ENCODE results near the gene TXNDC15. TPM values are rescaled to one million over a fixed set of nuclear protein-coding genes. Genes with fewer than 3 reads are reported as not detected.

The TXNDC15 gene, protein sequence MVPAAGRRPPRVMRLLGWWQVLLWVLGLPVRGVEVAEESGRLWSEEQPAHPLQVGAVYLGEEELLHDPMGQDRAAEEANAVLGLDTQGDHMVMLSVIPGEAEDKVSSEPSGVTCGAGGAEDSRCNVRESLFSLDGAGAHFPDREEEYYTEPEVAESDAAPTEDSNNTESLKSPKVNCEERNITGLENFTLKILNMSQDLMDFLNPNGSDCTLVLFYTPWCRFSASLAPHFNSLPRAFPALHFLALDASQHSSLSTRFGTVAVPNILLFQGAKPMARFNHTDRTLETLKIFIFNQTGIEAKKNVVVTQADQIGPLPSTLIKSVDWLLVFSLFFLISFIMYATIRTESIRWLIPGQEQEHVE
- 47.5 to 57.1 TPM (median 51.1 TPM) in 5 replicates for total RNA-seq (2022; extraction: Qiagen RNA extraction; ENCODE audit: low read depth)

GRCh38 chr5:134873987-134874830 lies at the start of gene TXNDC15:
Gene TXNDC15, plus strand, starts transcription at chr5:134874371. Its CDS starts 57 bp downstream, at chr5:134874428.

DNA sequence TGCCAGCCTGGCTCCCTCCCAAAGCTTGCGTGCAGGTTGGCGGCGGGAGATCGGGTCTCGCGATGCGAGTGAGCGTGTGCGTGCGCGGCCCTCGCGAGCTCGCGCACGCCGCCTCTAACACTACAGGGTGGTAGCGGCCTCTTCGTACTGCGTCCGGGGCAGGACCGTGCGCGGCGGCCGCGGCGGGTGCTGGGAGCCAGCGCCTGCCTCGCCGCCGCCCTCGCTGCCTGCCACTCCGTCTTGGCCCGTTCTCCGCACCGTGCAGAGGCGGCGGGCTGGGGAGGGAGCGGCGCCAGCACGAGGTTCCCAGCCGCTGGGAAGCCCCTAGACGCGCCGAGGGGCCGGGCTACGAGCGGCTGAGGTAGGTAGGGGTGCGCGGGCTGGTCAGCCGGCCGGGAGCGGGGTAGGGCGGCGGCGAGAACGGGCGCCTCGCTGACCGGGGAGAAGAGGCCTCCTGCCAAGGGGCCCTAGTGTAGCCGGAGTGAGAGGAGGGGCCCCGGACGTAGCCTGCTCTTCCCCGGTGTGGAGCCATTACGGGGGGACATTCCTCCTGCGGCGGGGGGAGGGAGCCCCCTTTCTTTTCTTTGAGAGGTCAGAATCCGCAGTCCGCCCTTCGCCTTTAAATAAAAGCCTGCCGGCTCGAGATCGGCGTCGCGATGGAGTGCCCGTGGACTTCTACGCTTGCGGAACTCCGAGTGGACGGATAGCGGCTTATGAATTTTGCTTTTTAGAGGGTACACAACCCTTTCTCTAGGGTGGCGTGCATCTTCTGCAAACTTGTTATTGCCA lies 28.1 kb upstream of the TXNDC15 start, which contains the start of gene C5orf24:
Gene C5orf24, plus strand, starts transcription at position 117 of the 789 bp plus-strand sequence. CDS start 8,933 bp downstream, outside the sequence.

DNA sequence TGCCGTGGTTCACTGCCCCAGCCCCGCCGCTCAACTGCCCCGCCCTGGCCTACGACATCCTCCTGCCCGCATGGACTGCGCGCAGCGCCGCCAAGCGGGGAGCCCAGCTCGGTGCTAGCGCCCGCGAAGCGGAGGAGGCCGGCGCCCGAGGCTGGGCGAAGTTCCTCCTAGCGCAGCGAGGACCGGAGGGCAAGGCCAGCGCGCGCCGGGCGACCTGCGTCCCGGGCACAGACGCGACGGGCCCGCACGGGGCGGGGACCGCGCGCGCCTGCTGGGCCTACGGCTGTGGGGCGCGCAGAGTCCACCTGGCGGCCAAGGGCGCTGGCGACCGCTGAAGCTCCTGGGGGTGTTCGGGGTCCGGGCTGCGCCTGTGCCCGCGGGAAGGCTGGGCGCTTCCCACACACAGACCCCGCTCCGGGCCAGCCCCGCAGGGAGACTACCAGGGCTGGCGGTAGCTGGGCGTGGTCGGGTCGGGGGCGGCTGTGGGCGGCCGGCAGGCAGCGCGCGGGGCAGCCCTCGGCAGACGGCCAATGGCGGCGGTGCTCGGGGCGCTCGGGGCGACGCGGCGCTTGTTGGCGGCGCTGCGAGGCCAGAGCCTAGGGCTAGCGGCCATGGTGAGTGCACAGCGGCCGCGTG lies 30.6 kb downstream of the TXNDC15 start, which contains the start of gene PCBD2:
Gene PCBD2, plus strand, starts transcription at position 522 of the 636 bp plus-strand sequence. Its CDS starts 9 bp downstream, at position 531.

Other genes starting within 250 kb of the TXNDC15 start
- 48.0 to 66.3 TPM (median 57.6 TPM) in 5 replicates for gene SAR1B, start 241.5 kb upstream of the TXNDC15 start, total RNA-seq (2022; extraction: Qiagen RNA extraction; ENCODE audit: low read depth)
- gene SEC24A, start 225.6 kb upstream of the TXNDC15 start, total RNA-seq (2022; extraction: Qiagen RNA extraction; ENCODE audit: low read depth), result 13.2 to 18.3 TPM (median 16.9 TPM) in 5 replicates
- 22.7 to 30.0 TPM (median 28.3 TPM) in 5 replicates for gene CAMLG, start 135.8 kb upstream of the TXNDC15 start, total RNA-seq (2022; extraction: Qiagen RNA extraction; ENCODE audit: low read depth)
- 57.2 to 74.3 TPM (median 71.3 TPM) in 5 replicates for gene DDX46, start 115.6 kb upstream of the TXNDC15 start, total RNA-seq (2022; extraction: Qiagen RNA extraction; ENCODE audit: low read depth)
- 19.8 to 30.3 TPM (median 27.0 TPM) in 5 replicates for gene C5orf24, start 28.4 kb upstream of the TXNDC15 start, total RNA-seq (2022; extraction: Qiagen RNA extraction; ENCODE audit: low read depth)
- 10.1 to 13.4 TPM (median 10.7 TPM) in 5 replicates for gene PCBD2, start 30.8 kb downstream of the TXNDC15 start, total RNA-seq (2022; extraction: Qiagen RNA extraction; ENCODE audit: low read depth)
- 0.17 to 0.63 TPM (median 0.47 TPM) in 5 replicates for gene CATSPER3, start 93.5 kb downstream of the TXNDC15 start, total RNA-seq (2022; extraction: Qiagen RNA extraction; ENCODE audit: low read depth)
- 25.1 to 36.5 TPM (median 32.3 TPM) in 5 replicates for gene PITX1, start 159.9 kb downstream of the TXNDC15 start, total RNA-seq (2022; extraction: Qiagen RNA extraction; ENCODE audit: low read depth)

Measured in A549 treated with DMSO at 1 μM for 4 hours (cell line).